NB4 (cell line): ENCODE measurements around the gene OXA1L.

Experiments used
- CTCF ChIP-seq: IDR thresholded peaks from one replicate; pipeline ENCODE4 v1.5.1; 2012; ENCODE audit warnings: low read depth, low read length
- POLR2A ChIP-seq: IDR thresholded peaks from 2 replicates; pipeline ENCODE4 v1.6.1; 2011; ENCODE audit warnings: mild to moderate bottlenecking; ENCODE audit not compliant: insufficient read length; ENCODE audit errors: extremely low read depth

- no peak for TF ChIP-seq POLR2A
- no peak for TF ChIP-seq CTCF
These were observed 42.7 kb upstream of the OXA1L start for GRCh38 chr14:22723815-22724214.
